Esophagus muscularis mucosa (tissue), 4 donors: Measurements from ENCODE around the gene TNFAIP8L1.

Experiments used
- EP300 ChIP-seq: sonication (generic); formaldehyde crosslinking; IDR thresholded peaks from one replicate; pipeline ENCODE4 v1.6.1; 2017; ENCODE audit warnings: antibody characterized with exemption
- POLR2A ChIP-seq: fragments of 450-650 bp; IDR thresholded peaks from one replicate; pipeline ENCODE4 v1.6.1; 2017; ENCODE audit warnings: antibody characterized with exemption, moderate library complexity, mild to moderate bottlenecking, low read depth
- POLR2AphosphoS5 ChIP-seq, 2 donors: sonication (generic); formaldehyde crosslinking; IDR thresholded peaks; one replicate each; pipeline ENCODE4 v1.6.1; 2017; ENCODE audit warnings: antibody characterized with exemption in 2 of 2
- TF ChIP-seq, protein P1 (sequence below), 3 experiments: fragments of 200-600 bp in 2 of 3; fragments of 450-650 bp in 1 of 3; sonication (generic) in 2 of 3; IDR thresholded peaks; one replicate each; pipeline ENCODE4 v1.5.1; 2017 to 2019; ENCODE audit warnings: antibody characterized with exemption in 3 of 3, mild to moderate bottlenecking in 2 of 3, moderate library complexity in 1 of 3

DNA sequence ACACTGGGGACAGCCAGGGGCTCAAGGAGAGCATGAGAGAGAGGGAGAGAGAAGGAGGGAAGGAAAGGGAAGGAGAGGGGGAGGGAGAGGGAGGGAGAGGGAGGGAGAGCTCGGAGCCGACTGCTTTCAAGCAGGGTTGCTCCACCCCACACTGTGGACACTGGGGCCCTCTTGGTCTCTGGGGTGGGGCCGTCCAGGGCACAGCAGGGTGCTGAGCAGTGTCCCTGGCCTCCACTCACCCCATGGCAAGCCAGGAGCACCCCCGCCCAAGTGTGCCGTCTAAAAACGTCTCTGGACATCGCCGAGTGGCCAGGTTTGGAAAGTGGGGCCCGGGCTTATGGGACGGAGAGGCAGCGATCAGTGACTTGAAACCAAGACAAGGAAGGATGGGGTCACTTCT, 63.4 kb downstream of the TNFAIP8L1 start:
- TF ChIP-seq, protein P1, sequence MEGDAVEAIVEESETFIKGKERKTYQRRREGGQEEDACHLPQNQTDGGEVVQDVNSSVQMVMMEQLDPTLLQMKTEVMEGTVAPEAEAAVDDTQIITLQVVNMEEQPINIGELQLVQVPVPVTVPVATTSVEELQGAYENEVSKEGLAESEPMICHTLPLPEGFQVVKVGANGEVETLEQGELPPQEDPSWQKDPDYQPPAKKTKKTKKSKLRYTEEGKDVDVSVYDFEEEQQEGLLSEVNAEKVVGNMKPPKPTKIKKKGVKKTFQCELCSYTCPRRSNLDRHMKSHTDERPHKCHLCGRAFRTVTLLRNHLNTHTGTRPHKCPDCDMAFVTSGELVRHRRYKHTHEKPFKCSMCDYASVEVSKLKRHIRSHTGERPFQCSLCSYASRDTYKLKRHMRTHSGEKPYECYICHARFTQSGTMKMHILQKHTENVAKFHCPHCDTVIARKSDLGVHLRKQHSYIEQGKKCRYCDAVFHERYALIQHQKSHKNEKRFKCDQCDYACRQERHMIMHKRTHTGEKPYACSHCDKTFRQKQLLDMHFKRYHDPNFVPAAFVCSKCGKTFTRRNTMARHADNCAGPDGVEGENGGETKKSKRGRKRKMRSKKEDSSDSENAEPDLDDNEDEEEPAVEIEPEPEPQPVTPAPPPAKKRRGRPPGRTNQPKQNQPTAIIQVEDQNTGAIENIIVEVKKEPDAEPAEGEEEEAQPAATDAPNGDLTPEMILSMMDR (IDR thresholded peaks at IDR 0.05) = no peak
- TF ChIP-seq POLR2A (no peak), POLR2AphosphoS5 (IDR thresholded peaks at IDR 0.05) (no peak), EP300 (no peak)
